Suppressor macrophage (primary cell): ENCODE data around the gene TH.

Source experiments
- DNase-seq, 4 experiments: peaks; one replicate each; pipeline ENCODE4 v3.0.0-alpha.2; 2020 to 2022

The TH gene

GRCh38 chr11:2139621-2140337, 31.8 kb downstream of the TH start:
- no peak for DNase-seq

GRCh38 chr11:2139123-2139521, 32.5 kb downstream of the TH start, which contains the start of gene IGF2:
Gene IGF2, minus strand, starts transcription at chr11:2139389. Its CDS starts 3,866 bp downstream, at chr11:2135523.
- DNase-seq: no peak

- DNase-seq: no peak
These were observed 33.0 kb downstream of the TH start for GRCh38 chr11:2138431-2139122.

- DNase-seq: no peak
These were observed 33.6 kb downstream of the TH start for GRCh38 chr11:2138068-2138430.

GRCh38 chr11:2137202-2138067, 34.2 kb downstream of the TH start:
- peak in 2 of 4 experiments; percentile 21 to 30 for DNase-seq

GRCh38 chr11:2136952-2137201, 34.7 kb downstream of the TH start:
- peak in 1 of 4 experiments; percentile 0 for DNase-seq

GRCh38 chr11:2136209-2136951, 35.2 kb downstream of the TH start:
- peak in 1 of 4 experiments; percentile 1 for DNase-seq

GRCh38 chr11:2135648-2136201, 35.9 kb downstream of the TH start:
- peak in 1 of 4 experiments; percentile 0 for DNase-seq

- DNase-seq: peak in 1 of 4 experiments; percentile 0
These were observed 36.5 kb downstream of the TH start for GRCh38 chr11:2135018-2135569.

- peak in 1 of 4 experiments; percentile 1 for DNase-seq
These were observed 37.3 kb downstream of the TH start for GRCh38 chr11:2134022-2135010.

- DNase-seq: no peak
These were observed 38.2 kb downstream of the TH start for GRCh38 chr11:2133241-2134021.

- DNase-seq: no peak
These were observed 38.8 kb downstream of the TH start for GRCh38 chr11:2132874-2133240.

GRCh38 chr11:2132246-2132645, 39.4 kb downstream of the TH start:
- no peak for DNase-seq

- no peak for DNase-seq
These were observed 40.0 kb downstream of the TH start for GRCh38 chr11:2131371-2132236.

- DNase-seq: no peak
These were observed 40.7 kb downstream of the TH start for GRCh38 chr11:2130881-2131352.

- DNase-seq: no peak
These were observed 41.8 kb downstream of the TH start for GRCh38 chr11:2129699-2130366.

- no peak for DNase-seq
These were observed 42.3 kb downstream of the TH start for GRCh38 chr11:2129308-2129698.
